ENCODE measurements around the gene OSBPL5.

The OSBPL5 gene

GRCh38 chr11:3202305-3202704 is 37.2 kb upstream of the OSBPL5 start:
- Histone ChIP-seq H3K4me1 (ENCODE audit: control extremely low read depth in 1 of 4, control insufficient read depth in 4 of 4, insufficient read depth in 4 of 4, low read length in 3 of 4) (peaks cover 0 to 16% (median 13%) of the 10 kb centered on the region in 4 experiments), H3K36me3 (ENCODE audit: control insufficient read depth in 4 of 4, insufficient read depth in 4 of 4, low read length in 3 of 4) (no peaks in the 10 kb centered on the region), H3K27ac (ENCODE audit: insufficient read depth in 1 of 2, low read depth in 1 of 2, low read length in 2 of 2, poor library complexity in 1 of 2, severe bottlenecking in 2 of 2) (no peak overlapping the region), H3K9me3 (ENCODE audit: control extremely low read depth in 1 of 5, control insufficient read depth in 4 of 5, insufficient read depth in 2 of 5, low read depth in 1 of 5, low read length in 4 of 5) (no peaks in the 10 kb centered on the region), H3K27me3 (replicated peaks in 2 of 5; ENCODE audit: control insufficient read depth in 4 of 5, insufficient read depth in 5 of 5, low read length in 4 of 5) (peaks cover 0 to 48% (median 11%) of the 10 kb centered on the region in 5 experiments), H3K4me3 (ENCODE audit: control insufficient read depth in 1 of 7, extremely low read depth in 1 of 7, insufficient read depth in 4 of 7, low read depth in 2 of 7, low read length in 6 of 7) (no peak overlapping the region)
- no peak for DNase-seq
- CTCF ChIA-PET = interaction anchor here (1.5 kb wide), 1 partner anchor 13 kb away, joined by 5 read pairs; no protein-coding TSS in a partner anchor
- WGBS (ENCODE audit: insufficient coverage) = 83% methylated on average over 4 of the region's 7 CpGs
- POLR2A ChIA-PET = no interaction called here

GRCh38 chr11:3201677-3202181 is 36.6 kb upstream of the OSBPL5 start:
- H3K9me3 ChIP-seq (ENCODE audit: control extremely low read depth in 1 of 5, control insufficient read depth in 4 of 5, insufficient read depth in 2 of 5, low read depth in 1 of 5, low read length in 4 of 5) = no peaks in the 10 kb centered on the region
- no peak overlapping the region for H3K27ac ChIP-seq (ENCODE audit: insufficient read depth in 1 of 2, low read depth in 1 of 2, low read length in 2 of 2, poor library complexity in 1 of 2, severe bottlenecking in 2 of 2)
- 95% methylated on average over 16 of the region's 17 CpGs for WGBS (ENCODE audit: insufficient coverage)
- H3K4me1 ChIP-seq (ENCODE audit: control extremely low read depth in 1 of 4, control insufficient read depth in 4 of 4, insufficient read depth in 4 of 4, low read length in 3 of 4) = peaks cover 0 to 16% (median 13%) of the 10 kb centered on the region in 4 experiments
- ChIA-PET CTCF (interaction anchor here (1.0 to 1.5 kb wide), 2 partner anchors 14 to 52 kb away, joined by 3 to 5 read pairs; no protein-coding TSS in a partner anchor), POLR2A (no interaction called here)
- H3K27me3 ChIP-seq (replicated peaks in 2 of 5; ENCODE audit: control insufficient read depth in 4 of 5, insufficient read depth in 5 of 5, low read length in 4 of 5) = peaks cover 0 to 48% (median 11%) of the 10 kb centered on the region in 5 experiments
- no peak overlapping the region for H3K4me3 ChIP-seq (ENCODE audit: control insufficient read depth in 1 of 7, extremely low read depth in 1 of 7, insufficient read depth in 4 of 7, low read depth in 2 of 7, low read length in 6 of 7)
- DNase-seq = no peak
- H3K36me3 ChIP-seq (ENCODE audit: control insufficient read depth in 4 of 4, insufficient read depth in 4 of 4, low read length in 3 of 4) = no peaks in the 10 kb centered on the region

- Histone ChIP-seq H3K4me1 (ENCODE audit: control extremely low read depth in 1 of 4, control insufficient read depth in 4 of 4, insufficient read depth in 4 of 4, low read length in 3 of 4) (peaks cover 0 to 16% (median 13%) of the 10 kb centered on the region in 4 experiments), H3K4me3 (ENCODE audit: control insufficient read depth in 1 of 7, extremely low read depth in 1 of 7, insufficient read depth in 4 of 7, low read depth in 2 of 7, low read length in 6 of 7) (no peak overlapping the region), H3K27ac (ENCODE audit: insufficient read depth in 1 of 2, low read depth in 1 of 2, low read length in 2 of 2, poor library complexity in 1 of 2, severe bottlenecking in 2 of 2) (no peak overlapping the region), H3K27me3 (replicated peaks in 2 of 5; ENCODE audit: control insufficient read depth in 4 of 5, insufficient read depth in 5 of 5, low read length in 4 of 5) (peaks cover 0 to 48% (median 11%) of the 10 kb centered on the region in 5 experiments), H3K9me3 (ENCODE audit: control extremely low read depth in 1 of 5, control insufficient read depth in 4 of 5, insufficient read depth in 2 of 5, low read depth in 1 of 5, low read length in 4 of 5) (no peaks in the 10 kb centered on the region), H3K36me3 (ENCODE audit: control insufficient read depth in 4 of 4, insufficient read depth in 4 of 4, low read length in 3 of 4) (no peaks in the 10 kb centered on the region)
- CTCF ChIA-PET = interaction anchor here (1.0 kb wide), 1 partner anchor 51 kb away, joined by 3 read pairs; no protein-coding TSS in a partner anchor
- 96% methylated on average over 12 of the region's 15 CpGs for WGBS (ENCODE audit: insufficient coverage)
- no peak for DNase-seq
- POLR2A ChIA-PET = no interaction called here
These were observed 36.0 kb upstream of the OSBPL5 start for GRCh38 chr11:3201112-3201581.

- WGBS (ENCODE audit: insufficient coverage) = 84% methylated on average over 7 of the region's 12 CpGs
- peaks cover 0 to 16% (median 15%) of the 10 kb centered on the region in 4 experiments for H3K4me1 ChIP-seq (ENCODE audit: control extremely low read depth in 1 of 4, control insufficient read depth in 4 of 4, insufficient read depth in 4 of 4, low read length in 3 of 4)
- POLR2A ChIA-PET = no interaction called here
- H3K9me3 ChIP-seq (ENCODE audit: control extremely low read depth in 1 of 5, control insufficient read depth in 4 of 5, insufficient read depth in 2 of 5, low read depth in 1 of 5, low read length in 4 of 5) = no peaks in the 10 kb centered on the region
- no peaks in the 10 kb centered on the region for H3K36me3 ChIP-seq (ENCODE audit: control insufficient read depth in 4 of 4, insufficient read depth in 4 of 4, low read length in 3 of 4)
- CTCF ChIA-PET = interaction anchor here (1.0 to 1.6 kb wide), 2 partner anchors 16 to 50 kb away, joined by 3 to 5 read pairs; no protein-coding TSS in a partner anchor
- H3K27ac ChIP-seq (ENCODE audit: insufficient read depth in 1 of 2, low read depth in 1 of 2, low read length in 2 of 2, poor library complexity in 1 of 2, severe bottlenecking in 2 of 2) = no peak overlapping the region
- H3K27me3 ChIP-seq (replicated peaks in 2 of 5; ENCODE audit: control insufficient read depth in 4 of 5, insufficient read depth in 5 of 5, low read length in 4 of 5) = peaks cover 0 to 48% (median 11%) of the 10 kb centered on the region in 5 experiments
- H3K4me3 ChIP-seq (ENCODE audit: control insufficient read depth in 1 of 7, extremely low read depth in 1 of 7, insufficient read depth in 4 of 7, low read depth in 2 of 7, low read length in 6 of 7) = no peak overlapping the region
- no peak for DNase-seq
These were observed 35.4 kb upstream of the OSBPL5 start for GRCh38 chr11:3200388-3201111.

GRCh38 chr11:3199537-3200295 is 34.6 kb upstream of the OSBPL5 start:
- WGBS (ENCODE audit: insufficient coverage) = 94% methylated on average over 18 of the region's 19 CpGs
- POLR2A ChIA-PET = no interaction called here
- Histone ChIP-seq H3K4me3 (ENCODE audit: control insufficient read depth in 1 of 7, extremely low read depth in 1 of 7, insufficient read depth in 4 of 7, low read depth in 2 of 7, low read length in 6 of 7) (no peak overlapping the region), H3K27me3 (replicated peaks in 2 of 5; ENCODE audit: control insufficient read depth in 4 of 5, insufficient read depth in 5 of 5, low read length in 4 of 5) (peaks cover 0 to 42% (median 11%) of the 10 kb centered on the region in 5 experiments), H3K9me3 (ENCODE audit: control extremely low read depth in 1 of 5, control insufficient read depth in 4 of 5, insufficient read depth in 2 of 5, low read depth in 1 of 5, low read length in 4 of 5) (no peaks in the 10 kb centered on the region), H3K4me1 (ENCODE audit: control extremely low read depth in 1 of 4, control insufficient read depth in 4 of 4, insufficient read depth in 4 of 4, low read length in 3 of 4) (peaks cover 0 to 18% (median 17%) of the 10 kb centered on the region in 4 experiments), H3K27ac (ENCODE audit: insufficient read depth in 1 of 2, low read depth in 1 of 2, low read length in 2 of 2, poor library complexity in 1 of 2, severe bottlenecking in 2 of 2) (no peak overlapping the region), H3K36me3 (ENCODE audit: control insufficient read depth in 4 of 4, insufficient read depth in 4 of 4, low read length in 3 of 4) (no peaks in the 10 kb centered on the region)
- CTCF ChIA-PET = interaction anchor here (1.6 kb wide), 1 partner anchor 15 kb away, joined by 5 read pairs; no protein-coding TSS in a partner anchor
- no peak for DNase-seq

GRCh38 chr11:3198815-3199214 is 33.7 kb upstream of the OSBPL5 start:
- Histone ChIP-seq H3K27me3 (replicated peaks in 2 of 5; ENCODE audit: control insufficient read depth in 4 of 5, insufficient read depth in 5 of 5, low read length in 4 of 5) (peaks cover 0 to 33% (median 9%) of the 10 kb centered on the region in 5 experiments), H3K36me3 (ENCODE audit: control insufficient read depth in 4 of 4, insufficient read depth in 4 of 4, low read length in 3 of 4) (no peaks in the 10 kb centered on the region), H3K27ac (ENCODE audit: insufficient read depth in 1 of 2, low read depth in 1 of 2, low read length in 2 of 2, poor library complexity in 1 of 2, severe bottlenecking in 2 of 2) (no peak overlapping the region), H3K9me3 (ENCODE audit: control extremely low read depth in 1 of 5, control insufficient read depth in 4 of 5, insufficient read depth in 2 of 5, low read depth in 1 of 5, low read length in 4 of 5) (no peaks in the 10 kb centered on the region), H3K4me1 (ENCODE audit: control extremely low read depth in 1 of 4, control insufficient read depth in 4 of 4, insufficient read depth in 4 of 4, low read length in 3 of 4) (peaks cover 0 to 20% (median 17%) of the 10 kb centered on the region in 4 experiments), H3K4me3 (ENCODE audit: control insufficient read depth in 1 of 7, extremely low read depth in 1 of 7, insufficient read depth in 4 of 7, low read depth in 2 of 7, low read length in 6 of 7) (no peak overlapping the region)
- no peak for DNase-seq
- ChIA-PET POLR2A (no interaction called here), CTCF (interaction anchor here (1.2 kb wide), 1 partner anchor 16 kb away, joined by 4 read pairs; no protein-coding TSS in a partner anchor)
- 88% methylated on average over 15 of the region's 15 CpGs for WGBS (ENCODE audit: insufficient coverage)

All from common myeloid progenitor, CD34-positive (primary cell).